ENCODE data around the gene CAPN5.

GRCh38 chr11:77030834-77031414 is 35.8 kb upstream of the CAPN5 start:
- TF ChIP-seq CTCF (conservative IDR thresholded peaks at IDR 0.05; ENCODE audit: low read depth in 2 of 2) (peak; percentile 18 to 49; a peak in 2 of 4 replicates), POLR2AphosphoS5 (IDR thresholded peaks at IDR 0.05; ENCODE audit: low read depth) (no peak), JUNB (IDR thresholded peaks at IDR 0.05; ENCODE audit: unreplicated experiment) (no peak), ZNF462 (CRISPR knock-in tag; IDR thresholded peaks at IDR 0.05) (no peak), REST (IDR thresholded peaks at IDR 0.05; ENCODE audit: unreplicated experiment) (no peak), EZH2 (IDR thresholded peaks at IDR 0.05; ENCODE audit: low read depth, unreplicated experiment) (no peak), ZNF331 (CRISPR knock-in tag; IDR thresholded peaks at IDR 0.05; ENCODE audit: low read depth) (no peak), ZNF114 (CRISPR knock-in tag; IDR thresholded peaks at IDR 0.05) (no peak), EZH2phosphoT487 (IDR thresholded peaks at IDR 0.05; ENCODE audit: unreplicated experiment) (no peak), STAT1 (IDR thresholded peaks at IDR 0.05; ENCODE audit: unreplicated experiment) (no peak), ETS1 (IDR thresholded peaks at IDR 0.05) (no peak)

All from GM23338 (cell line).